Loucy (cell line): ENCODE measurements around the gene SPZ1.

Experiments used
- H2AFZ ChIP-seq: fragments of 200-600 bp; sonication (generic); 2 replicates; pipeline ENCODE4 v1.6.0; 2016; ENCODE audit warnings: antibody characterized with exemption, mild to moderate bottlenecking, low read length, moderate library complexity
- H3F3A ChIP-seq: fragments of 200-600 bp; 2 replicates; pipeline ENCODE4 v1.6.0; 2016; ENCODE audit warnings: antibody characterized with exemption, low read depth, mild to moderate bottlenecking
- H3K27me3 ChIP-seq: fragments of 200-600 bp; sonication (generic); 2 replicates; pipeline ENCODE4 v1.6.1; 2014; ENCODE audit warnings: low read length, mild to moderate bottlenecking; ENCODE audit not compliant: insufficient read depth, poor library complexity, severe bottlenecking
- H3K36me3 ChIP-seq: fragments of 200-600 bp; sonication (generic); 2 replicates; pipeline ENCODE4 v1.6.1; 2016; ENCODE audit warnings: low read length; ENCODE audit not compliant: insufficient read depth
- H3K4me1 ChIP-seq: fragments of 200-600 bp; sonication (generic); 2 replicates; pipeline ENCODE4 v1.5.1; 2014; ENCODE audit warnings: low read length, mild to moderate bottlenecking; ENCODE audit not compliant: insufficient read depth, poor library complexity, severe bottlenecking
- H3K4me2 ChIP-seq: fragments of 200-600 bp; sonication (generic); 2 replicates; pipeline ENCODE4 v1.6.0; 2014; ENCODE audit warnings: antibody characterized with exemption, low read length, low read depth, mild to moderate bottlenecking; ENCODE audit not compliant: poor library complexity, severe bottlenecking
- H3K4me3 ChIP-seq: fragments of 200-600 bp; sonication (generic); 2 replicates; pipeline ENCODE4 v1.5.1; 2014; ENCODE audit warnings: low read length, mild to moderate bottlenecking, mixed read lengths; ENCODE audit not compliant: poor library complexity, severe bottlenecking
- H3K79me2 ChIP-seq: fragments of 200-600 bp; sonication (generic); 2 replicates; pipeline ENCODE4 v1.6.1; 2014; ENCODE audit warnings: low read length; ENCODE audit not compliant: insufficient read depth
- H3K9ac ChIP-seq: fragments of 200-600 bp; sonication (generic); 2 replicates; pipeline ENCODE4 v1.6.0; 2014; ENCODE audit warnings: mild to moderate bottlenecking, low read depth, low read length, moderate library complexity; ENCODE audit not compliant: poor library complexity, severe bottlenecking
- H3K9me2 ChIP-seq: fragments of 200-600 bp; sonication (generic); replicated peaks from 2 replicates; pipeline ENCODE4 v1.6.1; 2016; ENCODE audit warnings: low read depth, low read length, mixed read lengths
- H3K9me3 ChIP-seq: fragments of 200-600 bp; sonication (generic); 2 replicates; pipeline ENCODE4 v1.6.1; 2014; ENCODE audit warnings: mild to moderate bottlenecking, antibody characterized with exemption, low read length, low read depth; ENCODE audit not compliant: insufficient read depth
- H4K20me1 ChIP-seq: fragments of 200-600 bp; sonication (generic); 2 replicates; pipeline ENCODE4 v1.6.0; 2014; ENCODE audit warnings: antibody characterized with exemption, low read length, mild to moderate bottlenecking; ENCODE audit not compliant: insufficient read depth, poor library complexity, severe bottlenecking
- EZH2phosphoT487 ChIP-seq: fragments of 200-600 bp; IDR thresholded peaks from 2 replicates; pipeline ENCODE4 v1.6.1; 2018; ENCODE audit warnings: antibody characterized with exemption, mild to moderate bottlenecking, moderate library complexity, borderline replicate concordance
- TF ChIP-seq, protein P1 (sequence below): fragments of 200-600 bp; sonication (generic); conservative IDR thresholded peaks from 2 replicates; pipeline ENCODE4 v1.5.1; 2014; ENCODE audit warnings: mild to moderate bottlenecking, antibody characterized with exemption, low read length

Gene SPZ1

GRCh38 chr5:80318212-80318611 lies 1.6 kb upstream of the SPZ1 start:
- H3F3A ChIP-seq, result no peaks in the 10 kb centered on the region
- H3K9ac ChIP-seq, result no peak overlapping the region
- H3K4me2 ChIP-seq, result no peak overlapping the region
- H3K79me2 ChIP-seq, result no peaks in the 10 kb centered on the region
- H3K4me1 ChIP-seq, result no peaks in the 10 kb centered on the region
- H3K9me3 ChIP-seq, result no peaks in the 10 kb centered on the region
- no peaks in the 10 kb centered on the region for H3K27me3 ChIP-seq
- H3K36me3 ChIP-seq, result no peaks in the 10 kb centered on the region
- no peaks in the 10 kb centered on the region for H3K9me2 ChIP-seq
- H2AFZ ChIP-seq, result no peak overlapping the region
- no peak for TF ChIP-seq EZH2phosphoT487
- TF ChIP-seq, protein P1, sequence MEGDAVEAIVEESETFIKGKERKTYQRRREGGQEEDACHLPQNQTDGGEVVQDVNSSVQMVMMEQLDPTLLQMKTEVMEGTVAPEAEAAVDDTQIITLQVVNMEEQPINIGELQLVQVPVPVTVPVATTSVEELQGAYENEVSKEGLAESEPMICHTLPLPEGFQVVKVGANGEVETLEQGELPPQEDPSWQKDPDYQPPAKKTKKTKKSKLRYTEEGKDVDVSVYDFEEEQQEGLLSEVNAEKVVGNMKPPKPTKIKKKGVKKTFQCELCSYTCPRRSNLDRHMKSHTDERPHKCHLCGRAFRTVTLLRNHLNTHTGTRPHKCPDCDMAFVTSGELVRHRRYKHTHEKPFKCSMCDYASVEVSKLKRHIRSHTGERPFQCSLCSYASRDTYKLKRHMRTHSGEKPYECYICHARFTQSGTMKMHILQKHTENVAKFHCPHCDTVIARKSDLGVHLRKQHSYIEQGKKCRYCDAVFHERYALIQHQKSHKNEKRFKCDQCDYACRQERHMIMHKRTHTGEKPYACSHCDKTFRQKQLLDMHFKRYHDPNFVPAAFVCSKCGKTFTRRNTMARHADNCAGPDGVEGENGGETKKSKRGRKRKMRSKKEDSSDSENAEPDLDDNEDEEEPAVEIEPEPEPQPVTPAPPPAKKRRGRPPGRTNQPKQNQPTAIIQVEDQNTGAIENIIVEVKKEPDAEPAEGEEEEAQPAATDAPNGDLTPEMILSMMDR, result no peak
- H3K4me3 ChIP-seq, result no peak overlapping the region
- no peaks in the 10 kb centered on the region for H4K20me1 ChIP-seq

- H3K27me3 ChIP-seq, result no peaks in the 10 kb centered on the region
Measured at GRCh38 chr5:80324912-80325311, 5.1 kb downstream of the SPZ1 start.

GRCh38 chr5:80326468-80326867 lies 6.7 kb downstream of the SPZ1 start:
- Histone ChIP-seq H3K79me2 (no peaks in the 10 kb centered on the region), H3K4me3 (no peak overlapping the region), H4K20me1 (no peaks in the 10 kb centered on the region), H3F3A (no peaks in the 10 kb centered on the region), H3K9me3 (no peaks in the 10 kb centered on the region), H3K36me3 (no peaks in the 10 kb centered on the region), H3K27me3 (no peaks in the 10 kb centered on the region), H3K4me2 (no peak overlapping the region), H3K9ac (no peak overlapping the region), H3K9me2 (no peaks in the 10 kb centered on the region), H2AFZ (no peak overlapping the region), H3K4me1 (no peaks in the 10 kb centered on the region)
- no peak for TF ChIP-seq EZH2phosphoT487
- TF ChIP-seq, protein P1, result no peak

More at GRCh38 chr5:80324912-80325311, 5.1 kb downstream of the SPZ1 start:
- H2AFZ ChIP-seq, result no peak overlapping the region
- no peaks in the 10 kb centered on the region for H3K79me2 ChIP-seq
- TF ChIP-seq, protein P1, result no peak
- TF ChIP-seq EZH2phosphoT487, result no peak
- no peaks in the 10 kb centered on the region for H3K9me3 ChIP-seq
- no peaks in the 10 kb centered on the region for H3K4me1 ChIP-seq
- H3K9me2 ChIP-seq, result no peaks in the 10 kb centered on the region
- H3K9ac ChIP-seq, result no peak overlapping the region
- H3K4me3 ChIP-seq, result no peak overlapping the region
- no peaks in the 10 kb centered on the region for H3K36me3 ChIP-seq
- no peaks in the 10 kb centered on the region for H4K20me1 ChIP-seq
- no peaks in the 10 kb centered on the region for H3F3A ChIP-seq
- no peak overlapping the region for H3K4me2 ChIP-seq
